NOMO-1 treated with DMSO at 0.1 percent for 48 hours (cell line): ENCODE data around the gene PPP1R14C.
"Not testable (repeated sequence)": the region's sequence is repeated elsewhere in the genome, so short reads cannot be mapped to it uniquely, and the experiment has no call there.

Source experiments
- DNase-seq: peaks from one replicate; lab custom pipeline; 2025; ENCODE audit not compliant: unreplicated experiment; lab: John Stamatoyannopoulos, UW

PPP1R14C gene

GRCh38 chr6:150212778-150213177, 69.9 kb downstream of the PPP1R14C start:
- peak; percentile 74 for DNase-seq

- no peak for DNase-seq
Observed at GRCh38 chr6:150213301-150213700, 70.5 kb downstream of the PPP1R14C start.

DNA sequence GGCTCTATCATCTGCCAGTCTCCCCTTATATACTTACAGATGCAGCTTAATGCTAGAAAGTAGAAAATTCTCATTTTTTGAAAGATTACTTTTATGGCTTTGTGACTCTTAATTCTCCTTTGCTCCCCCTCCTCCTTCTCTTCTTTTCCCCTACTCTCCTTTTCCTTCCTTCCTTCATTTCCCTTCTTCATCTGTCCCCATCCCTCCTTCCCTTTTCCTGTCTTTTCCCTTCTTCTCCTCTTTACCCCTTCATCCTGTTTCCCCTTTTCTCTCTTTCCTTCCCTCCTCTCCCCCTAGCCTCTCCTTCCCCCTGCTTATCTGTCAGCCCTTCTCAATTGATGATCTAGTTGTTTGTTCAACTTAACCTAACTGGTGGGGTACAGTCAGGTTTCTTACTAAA, 71.5 kb downstream of the PPP1R14C start:
- DNase-seq, result no peak

DNA sequence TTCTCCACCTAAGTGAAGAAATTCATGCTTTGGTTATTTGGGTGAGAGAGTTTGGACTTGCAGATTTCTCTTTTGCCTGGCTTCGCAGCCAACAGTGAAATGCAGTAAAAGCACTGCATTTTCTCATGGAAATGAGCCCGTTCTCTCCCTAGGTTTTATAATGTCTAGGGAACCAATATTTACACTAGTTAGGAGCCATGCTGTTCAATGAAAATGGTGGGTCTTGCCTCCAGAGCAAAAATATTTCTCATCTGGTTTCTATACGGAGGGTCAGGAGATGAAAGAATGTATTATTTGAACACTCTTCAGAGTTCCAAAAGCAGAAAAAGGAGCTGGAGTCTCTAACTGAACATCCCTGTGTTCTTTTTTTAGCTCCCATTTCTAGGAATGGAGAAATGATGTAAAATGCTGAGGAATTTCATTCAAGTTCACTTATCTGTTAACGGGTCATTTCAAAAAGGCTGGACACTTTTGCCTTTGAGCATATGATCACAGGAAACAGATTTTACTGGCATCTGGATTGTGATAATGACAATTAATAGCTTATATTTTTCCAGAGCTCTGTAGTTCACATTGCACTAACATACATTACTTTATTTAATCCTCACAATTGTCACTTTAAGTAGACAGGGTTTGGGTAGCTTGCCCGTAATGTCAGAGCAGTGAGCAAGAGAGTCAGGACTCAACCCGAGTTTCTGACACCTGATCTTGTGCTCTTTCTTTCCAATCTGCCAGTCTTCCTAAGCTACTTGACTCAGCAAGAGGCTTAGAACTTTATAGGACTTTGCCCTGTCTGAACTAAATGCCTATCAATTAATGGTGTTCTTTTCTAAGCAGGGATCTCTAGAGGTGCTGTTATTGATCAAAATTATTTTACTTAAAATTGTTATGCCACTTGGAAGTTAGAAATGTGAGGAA, 78.0 kb downstream of the PPP1R14C start:
- DNase-seq, result no peak

DNA sequence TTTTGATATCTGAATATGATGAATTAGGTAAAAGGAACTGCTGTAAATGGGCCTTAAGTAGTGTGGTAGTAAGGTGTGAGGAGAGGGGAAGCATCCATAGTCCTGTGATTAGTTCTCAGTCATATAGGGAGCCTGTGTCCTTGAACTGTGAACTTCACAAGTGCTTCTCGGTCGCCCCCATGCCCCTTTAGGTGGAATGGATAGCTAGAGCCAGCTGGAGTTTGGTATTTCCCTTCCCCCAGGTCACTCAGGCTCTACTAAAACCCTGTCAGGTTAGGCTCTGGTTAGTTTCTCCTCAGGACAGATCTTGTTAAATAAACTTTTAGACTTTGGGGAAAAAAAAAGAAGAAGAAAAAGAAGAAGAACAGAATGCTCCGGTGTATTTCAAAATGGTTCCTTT, 82.0 kb downstream of the PPP1R14C start:
- no peak for DNase-seq

DNA sequence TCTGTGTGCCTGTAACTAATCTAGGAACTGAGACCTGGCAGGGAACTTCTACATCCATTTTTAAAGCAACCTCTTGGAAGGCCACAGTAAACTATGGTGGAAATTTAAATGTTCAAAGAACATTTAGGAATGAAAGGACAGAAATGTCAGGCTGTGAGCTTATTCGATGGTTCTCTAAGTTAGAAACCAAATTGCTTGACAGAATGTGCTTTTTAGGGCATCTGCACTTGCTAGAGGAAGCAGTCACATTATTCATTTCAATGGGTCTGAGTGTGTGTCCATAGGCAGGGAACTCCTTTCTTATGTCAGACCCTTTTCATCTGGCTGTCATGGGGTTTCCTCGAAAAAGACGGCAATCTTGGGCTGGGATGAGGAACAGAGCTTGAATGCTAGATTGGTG, 84.4 kb downstream of the PPP1R14C start:
- DNase-seq, result no peak

DNA sequence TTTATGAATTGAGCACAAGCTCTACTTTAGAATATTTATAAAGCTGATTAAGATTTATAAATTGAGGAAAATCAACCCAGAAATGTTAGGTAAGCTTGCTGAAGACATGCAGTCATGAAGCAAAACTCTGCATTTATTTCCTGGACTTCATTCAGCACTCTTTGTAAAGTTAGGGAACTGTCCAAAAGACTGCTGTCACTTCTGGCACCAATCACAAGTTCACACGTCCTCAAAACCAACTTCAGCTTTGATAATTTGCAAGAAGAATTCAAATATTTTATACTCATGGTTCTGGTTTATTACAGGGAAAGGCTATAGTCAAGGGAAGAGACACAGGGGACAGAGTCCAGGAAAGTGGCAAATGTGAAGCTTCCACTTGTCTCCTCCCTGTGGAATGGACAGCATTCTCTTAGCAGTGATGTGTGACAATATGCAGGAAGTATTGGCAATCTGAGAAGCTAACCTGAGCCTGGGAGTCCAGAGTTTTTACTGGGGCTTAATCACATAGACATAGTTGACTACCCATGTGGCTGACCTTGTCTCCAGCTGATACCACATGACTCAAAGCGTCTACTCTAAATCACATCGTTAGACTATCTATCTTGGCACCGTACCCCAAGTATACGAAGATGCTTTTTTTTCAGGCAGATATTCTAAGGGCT, 85.4 kb downstream of the PPP1R14C start:
- DNase-seq, result no peak

- no peak for DNase-seq
Observed at GRCh38 chr6:150229436-150230163, 86.8 kb downstream of the PPP1R14C start.

DNA sequence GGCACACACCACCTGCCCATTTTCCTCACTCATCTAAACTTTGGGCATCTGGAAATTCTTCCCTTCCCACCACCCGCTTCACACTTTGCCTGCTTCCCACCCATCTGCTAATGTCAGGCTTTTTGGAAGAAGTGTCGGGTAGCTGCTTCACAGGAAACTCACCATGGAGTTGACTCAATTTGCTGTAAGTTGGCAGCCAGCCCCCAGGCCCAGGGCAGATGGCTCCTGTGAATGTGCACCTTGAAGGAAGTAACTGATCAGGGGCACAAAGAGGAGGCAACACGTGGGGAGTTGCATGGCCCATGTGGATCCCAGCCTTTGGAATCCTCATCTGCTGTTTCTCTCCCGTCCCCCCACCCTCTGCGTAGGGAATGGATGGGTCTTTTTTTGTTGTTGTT, 87.3 kb downstream of the PPP1R14C start:
- no peak for DNase-seq

DNA sequence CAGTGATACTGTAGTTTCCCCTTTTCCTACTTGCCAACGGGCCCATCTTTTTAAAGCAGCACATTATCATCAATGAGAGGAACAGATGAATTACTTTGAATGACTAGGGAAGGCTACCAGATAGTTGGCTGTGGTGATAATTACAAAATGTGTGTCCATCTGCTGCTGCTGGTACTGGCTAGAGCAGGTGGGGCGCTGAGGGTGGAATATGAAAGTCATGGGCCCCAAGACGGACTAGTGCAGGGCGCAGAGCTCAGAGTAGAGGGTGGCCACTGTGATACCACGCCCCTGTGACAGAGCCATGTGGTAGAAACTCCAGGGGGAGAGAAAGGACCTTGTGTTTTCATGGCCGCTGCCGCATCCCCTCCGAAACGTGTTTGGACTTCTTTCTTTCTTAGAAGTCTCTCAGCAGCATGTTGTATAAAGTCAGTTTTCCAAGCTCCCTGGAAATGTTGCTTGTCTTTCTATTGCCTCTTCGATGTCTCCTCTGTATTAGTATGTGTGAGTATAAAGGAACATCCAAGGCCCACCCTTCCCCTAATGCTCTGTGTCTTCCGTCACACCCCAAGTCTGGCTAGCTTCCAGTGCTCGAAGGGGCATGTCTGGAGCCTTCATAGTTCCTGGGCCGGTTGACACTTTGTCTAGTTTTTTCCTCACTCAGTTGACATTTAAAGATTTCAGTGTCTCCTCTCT, 88.1 kb downstream of the PPP1R14C start:
- no peak for DNase-seq

DNA sequence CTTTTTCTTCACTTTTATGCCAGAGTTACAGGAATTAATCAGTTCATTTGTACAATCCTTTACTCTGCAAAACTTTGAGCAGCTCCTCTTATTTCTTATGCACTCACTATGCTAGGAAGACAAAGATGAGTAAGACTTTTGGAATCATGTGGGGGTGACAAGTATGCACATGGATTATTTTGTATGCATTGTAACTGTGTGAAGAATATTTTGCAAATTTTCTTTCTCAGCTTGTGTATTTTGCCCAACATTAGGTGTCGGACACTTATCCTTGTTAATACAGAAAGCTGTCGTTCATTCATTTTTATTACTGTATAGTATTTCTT, 88.6 kb downstream of the PPP1R14C start:
- DNase-seq, result no peak

DNA sequence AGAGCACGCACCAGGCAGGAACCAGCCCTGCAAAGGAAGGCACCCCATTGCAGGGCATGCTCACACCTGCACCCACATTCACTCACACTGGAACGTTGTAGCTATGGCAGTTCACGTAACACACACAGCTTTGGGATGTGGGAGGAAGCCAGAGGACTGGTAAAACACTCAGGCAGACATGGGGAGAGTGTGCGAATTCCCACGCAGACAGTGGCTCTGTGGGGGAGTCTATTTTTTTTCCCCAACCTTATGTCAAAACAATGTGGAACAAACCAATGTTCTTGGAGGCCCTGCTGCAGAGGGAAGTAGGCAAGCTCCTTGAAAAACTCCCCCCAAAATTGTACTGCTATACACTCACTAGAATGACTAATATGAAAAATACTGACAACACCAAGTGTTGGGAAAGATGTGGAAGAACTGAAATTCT, 91.0 kb downstream of the PPP1R14C start:
- DNase-seq, result no peak

DNA sequence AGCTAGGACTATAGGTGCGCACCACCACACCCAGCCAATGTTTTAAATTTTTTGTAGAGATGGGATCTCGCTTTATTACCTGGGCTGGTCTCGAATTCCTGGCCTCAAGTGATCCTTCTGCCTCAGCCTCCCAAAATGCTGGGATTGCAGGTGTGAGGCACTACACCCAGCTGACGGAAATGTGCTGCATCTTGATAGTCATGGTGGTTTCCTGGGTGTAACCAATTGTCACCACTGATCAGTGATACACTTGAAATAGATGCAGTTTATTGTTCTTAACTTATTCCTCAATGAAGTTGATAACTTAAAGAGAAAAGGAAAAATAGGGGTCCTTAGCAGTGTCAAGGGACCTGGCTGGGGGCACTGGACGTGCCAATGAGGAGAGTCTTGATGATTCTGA, 92.4 kb downstream of the PPP1R14C start:
- no peak for DNase-seq

DNA sequence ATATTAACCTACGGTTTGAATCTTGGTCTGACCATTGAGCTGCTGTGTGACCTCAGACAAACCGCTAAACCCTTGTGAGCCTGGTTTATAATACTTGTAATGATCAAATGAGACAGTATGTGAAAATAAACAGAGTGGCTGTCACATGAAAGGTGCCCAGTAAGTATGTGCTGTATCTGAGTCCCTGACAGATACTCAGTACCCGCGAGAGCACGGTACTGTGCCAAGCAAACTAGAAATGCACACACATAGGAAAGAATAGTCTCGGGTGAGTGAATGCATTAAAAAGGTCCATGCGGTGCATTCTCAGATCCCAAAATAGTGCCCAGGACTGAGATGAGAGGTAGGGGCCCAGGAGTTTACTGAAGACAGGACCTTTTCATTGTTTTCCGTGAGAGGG, 93.3 kb downstream of the PPP1R14C start:
- DNase-seq, result no peak

DNA sequence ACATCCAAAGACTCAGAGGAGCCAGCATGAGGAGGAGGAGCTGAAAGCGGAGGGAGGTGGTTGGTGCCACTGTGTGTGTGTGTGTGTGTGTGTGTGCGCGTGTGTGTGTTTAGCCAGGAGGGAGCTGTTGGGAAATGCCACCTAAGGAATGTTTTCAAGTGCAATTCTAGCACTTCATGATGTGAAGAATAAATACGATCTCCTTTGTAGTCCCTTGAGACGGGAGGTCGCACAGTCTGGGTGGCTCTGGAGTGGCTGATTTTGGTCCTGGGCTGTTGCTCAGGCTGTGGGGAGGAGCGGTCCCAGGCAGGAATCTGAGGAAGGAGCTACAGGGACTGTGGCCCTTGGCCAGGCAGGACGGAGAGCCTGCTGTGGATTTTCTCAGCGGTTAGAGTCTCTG, 93.7 kb downstream of the PPP1R14C start:
- DNase-seq, result no peak

- no peak for DNase-seq
Observed at GRCh38 chr6:150237626-150238025, 94.8 kb downstream of the PPP1R14C start.

DNA sequence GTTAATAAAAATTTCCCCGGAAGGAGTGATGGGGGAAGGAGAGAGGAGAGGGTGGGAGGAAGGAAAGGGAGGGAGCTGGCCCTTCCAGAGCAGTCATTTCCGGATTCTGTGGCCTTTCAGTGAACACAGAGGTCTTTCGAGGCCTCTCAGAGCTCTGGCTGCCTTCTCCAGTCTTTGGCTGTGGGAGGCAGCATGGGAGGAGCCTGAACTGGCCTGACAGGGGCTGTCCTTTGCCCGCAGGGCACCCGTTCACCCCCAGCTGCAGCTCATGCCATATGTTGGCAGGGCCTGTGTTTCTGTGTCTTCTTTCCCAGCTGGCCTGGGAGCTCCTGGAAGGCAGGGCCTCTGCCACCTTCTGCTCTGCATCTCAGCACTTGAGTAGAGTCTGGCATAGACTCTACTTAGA, 95.5 kb downstream of the PPP1R14C start:
- no peak for DNase-seq

- DNase-seq, result peak; percentile 84
Observed at GRCh38 chr6:150238846-150239407, 96.1 kb downstream of the PPP1R14C start.

GRCh38 chr6:150241756-150242155, 98.9 kb downstream of the PPP1R14C start:
- DNase-seq, result not testable (repeated sequence)

- DNase-seq, result no peak
Observed at GRCh38 chr6:150243620-150244314, 100.9 kb downstream of the PPP1R14C start.
